Keratinocyte (primary cell): ENCODE measurements around the gene FOXQ1. TPM values are rescaled to one million over a fixed set of nuclear protein-coding genes. Genes with fewer than 3 reads are reported as not detected.

ENCODE experiments used
- DNase-seq: peaks from one replicate; pipeline ENCODE4 v3.0.0-alpha.2; 2011; ENCODE audit warnings: low read depth, missing footprints, low spot score
- FAIRE-seq: peaks from 2 replicates; lab custom pipeline; 2011; peaks lifted over from hg19 to GRCh38; lab: Jason Lieb, UNC
- H2AFZ ChIP-seq: 2 replicates; pipeline ENCODE4 v1.6.0; 2012; ENCODE audit warnings: low read length, control low read depth, inconsistent platforms; ENCODE audit not compliant: control insufficient read depth
- H3K27ac ChIP-seq: 2 replicates; pipeline ENCODE4 v1.5.1; 2011; ENCODE audit warnings: low read length; ENCODE audit not compliant: control insufficient read depth, insufficient read depth
- H3K27me3 ChIP-seq: 3 replicates; pipeline ENCODE4 v1.6.0; 2011; ENCODE audit warnings: low read length; ENCODE audit not compliant: control insufficient read depth, insufficient read depth; ENCODE audit errors: extremely low read depth
- H3K36me3 ChIP-seq, 2 experiments: 2 replicates in 1 of 2; 3 replicates in 1 of 2; pipeline ENCODE4 v1.5.1; 2011; ENCODE audit warnings: low read length in 2 of 2, mild to moderate bottlenecking in 1 of 2; ENCODE audit not compliant: control insufficient read depth in 2 of 2, insufficient read depth in 2 of 2; ENCODE audit errors: extremely low read depth in 1 of 2
- H3K4me1 ChIP-seq: 3 replicates; pipeline ENCODE4 v1.5.1; 2011; ENCODE audit warnings: low read length; ENCODE audit not compliant: control insufficient read depth, insufficient read depth; ENCODE audit errors: extremely low read depth
- H3K4me2 ChIP-seq: 3 replicates; pipeline ENCODE4 v1.6.0; 2011; ENCODE audit warnings: low read depth, low read length; ENCODE audit not compliant: control insufficient read depth, insufficient read depth; ENCODE audit errors: extremely low read depth
- H3K4me3 ChIP-seq, 3 experiments: fragments of 200-600 bp in 1 of 3; sonication (generic) in 1 of 3; 2 replicates in 2 of 3; 3 replicates in 1 of 3; pipeline ENCODE4 v1.5.1; 2011 to 2016; ENCODE audit warnings: low read length in 3 of 3, mild to moderate bottlenecking in 3 of 3, control low read depth in 2 of 3, inconsistent platforms in 1 of 3, low read depth in 1 of 3, mixed read lengths in 1 of 3, mixed run types in 1 of 3, moderate library complexity in 1 of 3; ENCODE audit not compliant: control insufficient read depth in 2 of 3, insufficient read depth in 2 of 3; ENCODE audit errors: extremely low read depth in 1 of 3
- H3K79me2 ChIP-seq: 2 replicates; pipeline ENCODE4 v1.6.0; 2012; ENCODE audit warnings: low read length; ENCODE audit not compliant: control insufficient read depth, insufficient read depth
- H3K9ac ChIP-seq: 3 replicates; pipeline ENCODE4 v1.6.0; 2011; ENCODE audit warnings: low read length; ENCODE audit not compliant: control insufficient read depth, insufficient read depth; ENCODE audit errors: extremely low read depth
- H3K9me1 ChIP-seq: 3 replicates; pipeline ENCODE4 v1.6.0; 2011; ENCODE audit warnings: low read length; ENCODE audit not compliant: control insufficient read depth, insufficient read depth; ENCODE audit errors: extremely low read depth
- H3K9me3 ChIP-seq: 2 replicates; pipeline ENCODE4 v1.5.1; 2012; ENCODE audit warnings: low read depth, low read length; ENCODE audit not compliant: control insufficient read depth
- H4K20me1 ChIP-seq: 3 replicates; pipeline ENCODE4 v1.6.0; 2011; ENCODE audit warnings: low read length; ENCODE audit not compliant: control insufficient read depth, insufficient read depth; ENCODE audit errors: extremely low read depth
- EZH2 ChIP-seq: IDR thresholded peaks from one replicate; pipeline ENCODE4 v1.6.1; 2012; ENCODE audit warnings: inconsistent platforms, mild to moderate bottlenecking, low read length, moderate library complexity
- dilution Hi-C: fragments of 300-500 bp; cut with MboI; formaldehyde crosslinking; loops from one replicate; pipeline ENCODE4 v1.7.0; 2020; ENCODE audit warnings: low sequenced_read_pairs; ENCODE audit not compliant: extremely low pct_ligation_motif_present
- polyA plus RNA-seq, 5 experiments: library from polyadenylated mRNA; depleted of rRNA in 3 of 5; stranded (reverse) in 3 of 5; stranded (forward) in 1 of 5; unstranded in 1 of 5; fragments of >200 nt; gene quantifications; 1 replicate in 1 of 5; 2 replicates in 3 of 5; 3 replicates in 1 of 5; pipeline versions ENCODE4 v1.2.1 to v1.2.3, GENCODE V29; 2011 to 2012; ENCODE audit warnings: missing spikeins in 2 of 5, low read depth in 1 of 5, low replicate concordance in 1 of 5
- TF ChIP-seq, protein P1 (sequence below), 3 experiments: IDR thresholded peaks in 1 of 3; conservative IDR thresholded peaks in 1 of 3; optimal IDR thresholded peaks in 1 of 3; 2 replicates in 2 of 3; 3 replicates in 1 of 3; pipeline versions ENCODE3 to v1.5.1; 2011; ENCODE audit warnings: low read length in 3 of 3, mild to moderate bottlenecking in 3 of 3, moderate library complexity in 2 of 3, control low read depth in 1 of 3, inconsistent platforms in 1 of 3; ENCODE audit not compliant: insufficient read depth in 2 of 3; ENCODE audit errors: extremely low read depth in 1 of 3

FOXQ1 gene
- polyA plus RNA-seq, 1 donor (not counting 4 experiments of a cell fraction or from before 2014, with no cell fraction given): 5.4 TPM

DNA sequence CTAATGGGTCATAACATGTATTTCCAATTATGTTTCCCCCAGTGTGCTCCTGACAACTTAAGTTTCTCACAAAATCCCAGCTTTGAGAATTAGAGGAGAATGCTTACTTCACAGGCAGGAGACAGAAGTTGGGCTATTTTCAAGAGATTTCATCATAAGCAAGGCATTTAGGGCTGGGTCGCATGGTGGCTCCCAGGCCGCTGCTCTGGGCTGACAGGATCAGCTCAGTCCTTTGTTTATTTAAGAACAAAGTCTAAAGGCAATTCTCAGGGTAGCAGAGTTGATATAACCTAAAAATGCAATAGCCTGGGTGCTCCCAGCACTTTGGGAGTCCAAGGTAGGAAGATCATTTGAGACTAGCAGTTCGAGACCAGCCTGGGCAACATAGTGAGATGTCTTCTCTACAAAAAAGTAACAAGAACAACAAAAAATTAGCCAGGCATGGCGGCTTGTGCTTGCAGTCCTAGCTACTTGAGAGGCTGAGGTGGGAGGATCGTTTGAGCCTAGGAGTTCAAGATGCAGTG, 10.9 kb downstream of the FOXQ1 start:
- DNase-seq (no peak), FAIRE-seq (peak; percentile 5)
- H3K9ac ChIP-seq: no peak overlapping the region
- H4K20me1 ChIP-seq: no peaks in the 10 kb centered on the region
- dilution Hi-C loops: no loop called here
- no peaks in the 10 kb centered on the region for H3K36me3 ChIP-seq
- peaks cover 3% of the 10 kb centered on the region for H3K9me1 ChIP-seq
- TF ChIP-seq, protein P1, sequence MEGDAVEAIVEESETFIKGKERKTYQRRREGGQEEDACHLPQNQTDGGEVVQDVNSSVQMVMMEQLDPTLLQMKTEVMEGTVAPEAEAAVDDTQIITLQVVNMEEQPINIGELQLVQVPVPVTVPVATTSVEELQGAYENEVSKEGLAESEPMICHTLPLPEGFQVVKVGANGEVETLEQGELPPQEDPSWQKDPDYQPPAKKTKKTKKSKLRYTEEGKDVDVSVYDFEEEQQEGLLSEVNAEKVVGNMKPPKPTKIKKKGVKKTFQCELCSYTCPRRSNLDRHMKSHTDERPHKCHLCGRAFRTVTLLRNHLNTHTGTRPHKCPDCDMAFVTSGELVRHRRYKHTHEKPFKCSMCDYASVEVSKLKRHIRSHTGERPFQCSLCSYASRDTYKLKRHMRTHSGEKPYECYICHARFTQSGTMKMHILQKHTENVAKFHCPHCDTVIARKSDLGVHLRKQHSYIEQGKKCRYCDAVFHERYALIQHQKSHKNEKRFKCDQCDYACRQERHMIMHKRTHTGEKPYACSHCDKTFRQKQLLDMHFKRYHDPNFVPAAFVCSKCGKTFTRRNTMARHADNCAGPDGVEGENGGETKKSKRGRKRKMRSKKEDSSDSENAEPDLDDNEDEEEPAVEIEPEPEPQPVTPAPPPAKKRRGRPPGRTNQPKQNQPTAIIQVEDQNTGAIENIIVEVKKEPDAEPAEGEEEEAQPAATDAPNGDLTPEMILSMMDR (optimal IDR thresholded peaks at IDR 0.05 in 1 of 3, IDR thresholded peaks at IDR 0.05 in 1 of 3, conservative IDR thresholded peaks at IDR 0.05 in 1 of 3; ENCODE audit: extremely low read depth in 1 of 3, insufficient read depth in 2 of 3, low read length in 3 of 3): no peak
- no peak for TF ChIP-seq EZH2
- H2AFZ ChIP-seq: no peak overlapping the region
- no peak overlapping the region for H3K4me2 ChIP-seq
- H3K4me1 ChIP-seq: peaks cover 55% of the 10 kb centered on the region
- no peak overlapping the region for H3K4me3 ChIP-seq
- no peaks in the 10 kb centered on the region for H3K27me3 ChIP-seq
- H3K9me3 ChIP-seq: no peaks in the 10 kb centered on the region
- H3K79me2 ChIP-seq: no peaks in the 10 kb centered on the region
- no peak overlapping the region for H3K27ac ChIP-seq

DNA sequence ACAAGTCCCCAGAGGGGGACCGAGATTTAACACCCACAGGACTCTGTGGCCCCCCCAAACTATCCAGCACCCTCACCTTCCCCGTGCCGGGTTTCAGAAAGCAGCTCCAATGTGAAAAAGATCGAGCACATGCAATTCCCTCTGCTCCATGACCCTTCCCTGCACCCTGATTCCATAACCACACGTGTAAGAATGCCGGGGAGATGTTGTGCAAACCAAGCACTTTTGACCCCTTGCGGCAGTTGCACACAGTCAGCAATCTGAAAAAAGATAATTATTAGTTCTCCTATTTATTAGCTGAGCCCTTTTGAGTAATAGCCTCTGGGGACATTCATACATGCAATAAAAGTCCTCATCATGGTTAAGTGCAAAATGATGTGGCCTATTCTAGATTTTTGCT, 13.0 kb downstream of the FOXQ1 start:
- no peak for FAIRE-seq

More for the DNA sequence above, 13.0 kb downstream of the FOXQ1 start:
- Histone ChIP-seq H3K4me3 (no peak overlapping the region), H3K9me1 (peaks cover 3% of the 10 kb centered on the region), H4K20me1 (no peaks in the 10 kb centered on the region), H3K9me3 (no peaks in the 10 kb centered on the region), H2AFZ (no peak overlapping the region), H3K27me3 (no peaks in the 10 kb centered on the region), H3K9ac (peak overlapping the region; percentile 59), H3K79me2 (no peaks in the 10 kb centered on the region), H3K4me2 (peak overlapping the region; percentile 87), H3K27ac (peak overlapping the region; percentile 93), H3K36me3 (no peaks in the 10 kb centered on the region), H3K4me1 (peaks cover 65% of the 10 kb centered on the region)
- no peak for DNase-seq
- dilution Hi-C loops: no loop called here
- TF ChIP-seq EZH2: no peak
